BJ (cell line): ENCODE results near the gene UBTD1. TPM values are rescaled to one million over a fixed set of nuclear protein-coding genes. Genes with fewer than 3 reads are reported as not detected.
"Not testable (repeated sequence)": the region's sequence is repeated elsewhere in the genome, so short reads cannot be mapped to it uniquely, and the experiment has no call there.

ENCODE experiments used
- CTCF ChIA-PET: fragments of 350-600 bp; formaldehyde crosslinking; extraction: SDS; loops from one replicate; lab custom pipeline; 2021; ENCODE audit warnings: antibody characterized with exemption, inconsistent platforms; lab: Yijun Ruan, JAX
- POLR2A ChIA-PET: fragments of 300-600 bp; sonication (Branson Sonifier 250); formaldehyde crosslinking; extraction: SDS; loops from one replicate; lab custom pipeline; 2021; ENCODE audit warnings: antibody characterized with exemption; lab: Charles Lee
- DNase-seq: peaks from one replicate; pipeline ENCODE4 v3.0.0-alpha.2; 2011; ENCODE audit warnings: low read depth
- H3K27me3 ChIP-seq: 2 replicates; pipeline ENCODE4 v1.6.0; 2011; ENCODE audit warnings: low read length; ENCODE audit not compliant: control insufficient read depth, insufficient read depth
- H3K36me3 ChIP-seq: 2 replicates; pipeline ENCODE4 v1.5.1; 2011; ENCODE audit warnings: low read length; ENCODE audit not compliant: control insufficient read depth, insufficient read depth
- H3K4me3 ChIP-seq: 2 replicates; pipeline ENCODE4 v1.5.1; 2011; ENCODE audit warnings: low read depth, mild to moderate bottlenecking, control low read depth, low read length
- polyA plus RNA-seq: library from polyadenylated mRNA; depleted of rRNA; stranded (reverse); fragments of >200 nt; gene quantifications from 2 replicates; pipeline ENCODE4 v1.2.3, GENCODE V29; 2011
- TF ChIP-seq, protein P1 (sequence below): IDR thresholded peaks from 2 replicates; pipeline ENCODE4 v1.5.1; 2011; ENCODE audit warnings: low read depth, mild to moderate bottlenecking, control low read depth, inconsistent platforms, low read length, moderate library complexity; ENCODE audit not compliant: insufficient read depth

The UBTD1 gene
- polyA plus RNA-seq, 1 experiment: 39.0 TPM

DNA sequence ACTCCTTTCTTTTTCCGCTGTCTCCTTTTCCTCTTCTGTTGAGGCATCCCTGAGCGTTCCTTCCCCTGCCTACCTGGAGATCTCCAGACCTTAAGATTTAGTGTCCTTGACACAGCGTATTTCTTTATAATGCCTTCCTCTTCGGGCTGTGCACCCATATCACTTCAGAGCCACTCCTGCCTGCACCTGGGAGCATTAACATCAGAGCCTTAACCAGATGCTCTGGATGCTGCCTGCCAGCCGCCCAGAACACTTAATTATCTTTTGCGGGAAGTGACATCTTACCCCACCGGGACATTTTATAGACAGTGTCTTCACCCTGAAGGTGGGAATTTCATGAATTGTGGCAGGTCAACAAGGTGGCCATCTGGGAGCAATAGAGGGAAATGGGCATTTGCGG is 24.2 kb downstream of the UBTD1 start:
- Histone ChIP-seq H3K27me3 (no peaks in the 10 kb centered on the region), H3K4me3 (no peak overlapping the region), H3K36me3 (no peaks in the 10 kb centered on the region)
- DNase-seq: no peak
- ChIA-PET POLR2A (no interaction called here), CTCF (interaction anchor here (1.2 kb wide), 1 partner anchor 24 kb away, joined by 6 read pairs; the partner anchor contains the start of gene UBTD1)
- TF ChIP-seq, protein P1, sequence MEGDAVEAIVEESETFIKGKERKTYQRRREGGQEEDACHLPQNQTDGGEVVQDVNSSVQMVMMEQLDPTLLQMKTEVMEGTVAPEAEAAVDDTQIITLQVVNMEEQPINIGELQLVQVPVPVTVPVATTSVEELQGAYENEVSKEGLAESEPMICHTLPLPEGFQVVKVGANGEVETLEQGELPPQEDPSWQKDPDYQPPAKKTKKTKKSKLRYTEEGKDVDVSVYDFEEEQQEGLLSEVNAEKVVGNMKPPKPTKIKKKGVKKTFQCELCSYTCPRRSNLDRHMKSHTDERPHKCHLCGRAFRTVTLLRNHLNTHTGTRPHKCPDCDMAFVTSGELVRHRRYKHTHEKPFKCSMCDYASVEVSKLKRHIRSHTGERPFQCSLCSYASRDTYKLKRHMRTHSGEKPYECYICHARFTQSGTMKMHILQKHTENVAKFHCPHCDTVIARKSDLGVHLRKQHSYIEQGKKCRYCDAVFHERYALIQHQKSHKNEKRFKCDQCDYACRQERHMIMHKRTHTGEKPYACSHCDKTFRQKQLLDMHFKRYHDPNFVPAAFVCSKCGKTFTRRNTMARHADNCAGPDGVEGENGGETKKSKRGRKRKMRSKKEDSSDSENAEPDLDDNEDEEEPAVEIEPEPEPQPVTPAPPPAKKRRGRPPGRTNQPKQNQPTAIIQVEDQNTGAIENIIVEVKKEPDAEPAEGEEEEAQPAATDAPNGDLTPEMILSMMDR: no peak

DNA sequence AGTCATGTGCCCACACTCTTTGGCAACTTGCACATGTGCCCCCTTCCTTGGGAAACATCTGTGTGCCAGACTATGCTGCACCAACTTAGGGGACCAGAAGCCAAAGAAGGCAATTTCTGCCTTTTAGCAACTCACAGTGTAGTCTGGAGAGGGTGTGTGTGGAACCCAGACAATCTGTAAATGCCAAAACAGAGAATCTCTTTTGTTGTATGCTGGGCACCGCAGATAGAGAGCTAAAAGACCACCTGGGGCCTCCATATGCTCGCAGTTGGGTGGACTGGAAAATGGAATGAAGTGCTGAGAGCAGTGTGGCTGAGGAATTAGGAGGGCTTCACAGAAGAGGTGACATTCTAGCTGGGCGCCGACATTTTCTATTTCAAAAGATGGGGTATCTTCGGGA is 26.4 kb downstream of the UBTD1 start:
- no peak for DNase-seq
- no peaks in the 10 kb centered on the region for H3K36me3 ChIP-seq
- no peaks in the 10 kb centered on the region for H3K27me3 ChIP-seq
- no peak overlapping the region for H3K4me3 ChIP-seq
- POLR2A ChIA-PET: no interaction called here
- CTCF ChIA-PET: interaction anchor here (0.5 to 1.1 kb wide), 3 partner anchors 10 to 109 kb away, joined by 3 read pairs; no protein-coding TSS in a partner anchor
- TF ChIP-seq, protein P1: no peak

DNA sequence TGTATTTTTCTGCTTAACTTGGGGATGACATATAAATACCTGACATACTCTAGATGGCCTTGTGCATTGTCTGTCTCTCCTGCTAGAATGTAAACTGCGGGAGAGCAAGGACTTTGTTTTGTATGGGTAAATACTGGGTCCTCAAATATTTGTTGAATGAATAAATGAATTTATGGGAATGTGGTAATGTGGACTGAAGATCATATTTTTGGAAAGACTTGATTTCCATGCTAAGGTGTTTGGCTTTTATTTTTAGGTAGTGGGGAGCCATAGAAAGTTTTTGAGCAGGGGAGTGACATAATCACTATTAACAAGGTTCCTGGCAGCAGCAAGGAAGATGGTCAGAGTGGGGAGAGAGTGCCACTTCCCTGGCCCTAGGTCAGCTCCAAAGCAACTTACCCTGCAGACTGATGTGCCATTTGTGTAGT is 27.0 kb downstream of the UBTD1 start:
- ChIA-PET CTCF (interaction anchor here (0.5 to 0.9 kb wide), 2 partner anchors 27 to 110 kb away, joined by 3 read pairs; no protein-coding TSS in a partner anchor), POLR2A (no interaction called here)
- no peaks in the 10 kb centered on the region for H3K27me3 ChIP-seq
- H3K4me3 ChIP-seq: no peak overlapping the region
- DNase-seq: no peak
- H3K36me3 ChIP-seq: no peaks in the 10 kb centered on the region
- TF ChIP-seq, protein P1: no peak

DNA sequence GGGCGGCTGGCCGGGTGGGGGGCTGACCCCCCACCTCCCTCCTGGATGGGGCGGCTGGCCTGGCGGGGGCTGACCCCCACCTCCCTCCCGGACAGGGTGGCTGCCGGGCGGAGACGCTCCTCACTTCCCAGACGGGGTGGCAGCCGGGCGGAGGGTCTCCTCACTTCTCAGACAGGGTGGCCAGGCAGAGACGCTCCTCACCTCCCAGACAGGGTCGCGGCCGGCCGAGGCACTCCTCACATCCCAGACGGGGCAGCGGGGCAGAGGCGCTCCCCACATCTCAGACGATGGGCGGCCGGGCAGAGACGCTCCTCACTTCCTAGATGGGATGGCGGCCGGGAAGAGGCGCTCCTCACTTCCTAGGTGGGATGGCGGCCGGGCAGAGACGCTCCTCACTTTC is 30.2 kb downstream of the UBTD1 start:
- CTCF ChIA-PET: not testable (repeated sequence)

DNA sequence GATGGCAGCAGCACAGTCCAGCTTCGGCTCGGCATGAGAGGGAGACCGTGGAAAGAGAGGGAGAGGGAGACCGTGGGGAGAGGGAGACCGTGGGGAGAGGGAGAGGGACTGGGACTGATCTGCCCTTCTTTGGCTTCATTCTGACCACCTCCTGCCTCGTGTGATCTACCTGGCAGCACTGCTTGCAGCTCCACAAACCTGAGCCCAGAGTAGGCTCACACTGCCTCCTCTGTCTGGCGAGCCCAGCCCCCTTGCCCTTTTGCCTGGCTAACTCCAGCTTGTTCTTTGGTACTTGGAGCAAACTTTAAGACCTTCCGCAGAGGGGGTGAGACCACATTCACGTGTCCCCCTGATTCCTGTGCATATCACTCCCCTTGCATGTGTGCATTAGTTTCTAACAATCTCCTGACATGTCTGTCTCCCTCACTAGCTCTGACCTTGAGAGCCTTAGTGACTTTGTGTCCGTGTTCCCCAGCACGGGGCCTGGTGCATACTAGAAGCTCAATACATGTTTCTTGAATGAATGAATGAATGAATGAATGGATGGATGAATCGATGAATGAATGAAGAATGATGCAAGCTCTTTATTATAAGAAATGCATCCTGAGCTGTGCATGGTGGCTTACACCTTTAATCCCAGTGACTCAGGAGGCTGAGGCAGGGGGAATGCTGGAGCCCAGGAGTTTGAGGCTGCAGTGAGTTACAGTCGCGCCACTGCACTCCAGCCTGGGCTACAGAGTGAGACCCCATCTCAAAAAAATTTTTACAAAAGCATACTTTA is 31.2 kb downstream of the UBTD1 start:
- TF ChIP-seq, protein P1: no peak
- H3K36me3 ChIP-seq: no peaks in the 10 kb centered on the region
- DNase-seq: no peak
- CTCF ChIA-PET: interaction anchor here (1.0 to 1.4 kb wide), 2 partner anchors 8 to 24 kb away, joined by 3 to 4 read pairs; no protein-coding TSS in a partner anchor
- H3K27me3 ChIP-seq: no peaks in the 10 kb centered on the region
- H3K4me3 ChIP-seq: no peak overlapping the region
- POLR2A ChIA-PET: interaction anchor here (0.9 kb wide), 1 partner anchor 10 kb away, joined by 3 read pairs; no protein-coding TSS in a partner anchor

More for the DNA sequence above, 30.2 kb downstream of the UBTD1 start:
- H3K4me3 ChIP-seq, H3K36me3 ChIP-seq, POLR2A ChIA-PET, H3K27me3 ChIP-seq, DNase-seq: not testable (repeated sequence)
